HG02610 (cell line): ENCODE data around the gene AAK1.
"Not testable (repeated sequence)": the region's sequence is repeated elsewhere in the genome, so short reads cannot be mapped to it uniquely, and the experiment has no call there.

ENCODE experiments used
- ATAC-seq: cut with Tn5 transposase; IDR thresholded peaks from one replicate; pipeline ENCODE4 v1.9.1; 2021; ENCODE audit warnings: mild to moderate bottlenecking, moderate library complexity; ENCODE audit not compliant: unreplicated experiment

The AAK1 gene

DNA sequence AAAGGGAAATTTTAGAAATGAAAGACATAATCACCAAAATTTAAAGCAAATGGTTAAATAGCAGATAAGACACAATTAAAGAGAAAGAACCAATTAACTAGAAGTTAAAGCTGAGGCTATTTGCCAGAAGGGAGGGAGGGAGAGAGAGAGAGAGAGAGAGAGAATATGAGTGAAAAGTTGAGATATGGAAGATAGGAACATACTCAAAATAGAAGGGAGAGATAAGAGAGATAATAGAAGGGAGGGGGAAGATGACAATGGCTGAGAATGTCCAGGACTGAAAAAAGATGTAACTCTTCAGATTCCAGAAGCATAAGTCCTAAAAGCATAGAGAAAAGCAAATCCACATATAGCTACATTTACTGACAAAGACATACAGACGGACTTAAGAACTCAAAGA, 17.1 kb upstream of the AAK1 start:
- ATAC-seq, result no peak

- ATAC-seq, result no peak
Observed at GRCh38 chr2:69659941-69660483, 16.5 kb upstream of the AAK1 start.

DNA sequence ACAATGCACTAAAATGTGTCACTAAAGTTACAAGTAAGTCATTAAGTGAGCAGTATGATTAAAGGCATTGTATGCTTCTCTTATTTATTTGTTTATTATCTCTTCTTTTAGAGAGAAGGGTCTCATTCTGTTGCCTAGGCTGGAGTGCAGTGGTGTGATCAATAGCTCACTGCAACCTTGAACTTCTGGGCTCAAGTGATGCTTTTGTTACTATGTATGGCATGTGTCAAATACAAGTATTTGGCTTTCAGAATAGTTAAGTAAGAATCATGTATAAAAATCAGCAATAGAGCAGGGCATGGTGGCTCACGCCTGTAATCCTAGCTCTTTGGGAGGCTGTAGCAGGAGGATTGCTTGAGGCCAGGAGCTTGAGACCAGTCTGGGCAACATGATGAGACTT, 15.8 kb upstream of the AAK1 start:
- no peak for ATAC-seq

- no peak for ATAC-seq
Observed at GRCh38 chr2:69652206-69652605, 8.7 kb upstream of the AAK1 start.

DNA sequence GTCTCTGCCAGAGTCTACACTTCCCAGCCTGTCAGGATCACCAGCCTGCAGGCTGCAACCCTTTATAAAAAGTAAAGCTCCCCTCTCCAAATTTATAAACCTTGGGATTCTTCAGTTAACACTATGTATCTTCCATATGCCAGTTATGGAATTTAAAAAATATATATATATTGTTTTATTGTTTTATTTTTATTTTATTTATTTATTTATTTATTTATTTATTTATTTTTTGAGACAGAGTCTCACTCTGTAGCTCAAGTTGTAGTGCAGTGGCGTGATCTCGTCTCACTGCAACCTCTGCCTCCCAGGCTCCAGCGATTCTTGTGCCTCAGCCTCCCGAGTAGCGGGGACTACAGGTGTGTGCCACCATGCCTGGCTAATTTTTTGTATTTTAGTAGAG, 3.7 kb upstream of the AAK1 start:
- ATAC-seq, result not testable (repeated sequence)

GRCh38 chr2:69646714-69647113, 3.2 kb upstream of the AAK1 start:
- no peak for ATAC-seq

DNA sequence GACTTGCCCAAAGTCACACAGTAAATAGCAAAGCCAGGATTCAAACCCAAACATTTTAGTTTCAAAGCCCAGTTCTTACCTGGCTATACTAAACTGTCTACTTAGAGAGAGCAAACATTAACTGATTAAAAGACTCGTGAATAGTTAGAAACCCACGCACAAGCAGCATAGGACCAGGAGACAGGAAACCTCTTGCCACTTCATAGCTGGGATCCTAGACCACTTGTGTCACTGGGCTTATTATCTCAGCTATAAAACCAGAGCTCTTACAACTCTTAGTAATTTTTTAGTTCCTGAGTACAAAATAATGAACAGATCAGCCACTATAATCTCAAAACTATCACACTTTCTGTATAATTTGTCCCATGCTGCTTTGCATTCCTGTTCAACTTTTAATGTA, 2.4 kb upstream of the AAK1 start:
- no peak for ATAC-seq

DNA sequence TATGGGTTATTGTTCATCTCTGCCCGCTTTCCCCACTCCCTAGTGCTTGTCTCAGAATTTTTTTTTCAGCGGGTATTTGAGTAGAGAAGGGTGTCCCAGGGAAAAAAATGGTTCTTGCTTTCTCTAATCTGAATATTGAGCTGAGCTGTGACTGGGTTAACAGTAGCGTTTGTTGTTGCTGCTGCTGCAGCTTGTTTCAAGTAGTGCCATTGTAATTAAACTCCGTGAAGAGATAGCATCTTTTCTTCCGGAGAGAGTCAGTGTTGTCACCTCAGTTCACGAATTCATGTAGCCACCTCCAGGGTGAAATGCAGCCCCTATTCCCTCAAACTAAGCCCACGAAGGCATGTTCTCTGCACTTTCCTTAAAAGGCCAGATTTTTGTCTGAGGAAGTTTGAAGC, 1.5 kb upstream of the AAK1 start:
- no peak for ATAC-seq

DNA sequence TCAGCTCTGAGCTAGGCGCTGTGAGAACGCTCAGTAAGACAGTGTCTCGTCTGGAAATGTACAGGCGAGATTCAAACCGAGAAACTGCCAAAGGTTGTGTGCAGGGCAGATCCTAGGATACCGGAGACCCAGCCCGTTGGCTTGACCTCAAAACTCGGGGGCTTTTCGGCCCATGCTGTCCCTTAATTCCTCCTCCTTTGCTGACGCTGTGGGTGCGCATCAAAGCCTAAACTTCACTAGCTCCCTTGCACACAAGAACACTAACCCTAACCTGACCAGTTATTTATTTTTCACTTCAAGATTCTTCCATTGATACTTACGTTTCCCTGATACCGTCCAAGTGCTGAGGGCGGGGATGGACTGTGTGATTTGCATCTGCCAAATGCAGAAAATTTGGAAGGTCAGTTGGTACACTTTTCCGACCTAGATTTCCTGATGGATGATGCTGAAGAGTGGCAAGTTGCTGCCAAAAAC, 1.0 kb upstream of the AAK1 start:
- no peak for ATAC-seq

GRCh38 chr2:69642709-69643601, 584 bp downstream of the AAK1 start:
- ATAC-seq, result peak; percentile 9

- no peak for ATAC-seq
Observed at GRCh38 chr2:69641887-69642708, 1.4 kb downstream of the AAK1 start.

- ATAC-seq, result no peak
Observed at GRCh38 chr2:69641471-69641870, 2.1 kb downstream of the AAK1 start.

GRCh38 chr2:69639266-69639665, 4.3 kb downstream of the AAK1 start:
- no peak for ATAC-seq

DNA sequence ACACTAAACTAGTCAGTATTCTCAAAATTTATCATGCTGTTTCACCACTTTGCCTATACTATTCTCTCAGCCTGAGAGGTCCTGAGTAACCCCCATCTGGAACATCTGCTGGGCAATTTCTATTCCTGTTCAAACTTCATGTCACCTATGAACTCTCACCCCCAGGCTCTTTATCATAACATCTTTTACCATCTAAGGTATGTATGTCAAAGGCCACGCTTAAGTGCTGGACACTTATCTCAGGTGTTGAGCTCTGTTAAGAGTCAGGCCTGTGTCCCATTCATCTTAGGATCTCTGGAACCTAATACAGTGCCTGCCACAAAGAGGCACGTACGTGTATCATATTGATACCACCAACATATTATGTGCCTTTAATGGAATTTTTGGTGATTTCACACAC, 4.9 kb downstream of the AAK1 start:
- ATAC-seq, result no peak

DNA sequence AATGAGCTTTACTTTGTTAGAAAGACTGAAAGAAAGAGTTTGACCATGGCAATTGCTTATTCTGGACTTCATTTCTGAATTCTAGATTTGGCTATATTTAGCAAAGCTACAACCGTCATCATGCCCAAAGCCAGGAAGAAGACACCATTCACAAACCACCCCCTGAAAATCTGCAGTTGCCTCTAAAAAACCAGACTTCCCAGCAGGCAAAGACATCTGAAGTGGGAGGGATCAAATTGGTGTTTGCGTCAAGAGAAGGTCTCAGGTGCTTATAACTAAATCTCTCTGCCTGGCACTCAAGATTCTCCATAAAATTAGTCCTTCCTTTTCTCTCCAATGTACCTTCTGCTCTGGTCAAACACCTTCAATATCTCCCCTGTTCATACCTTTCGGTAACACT, 5.6 kb downstream of the AAK1 start:
- no peak for ATAC-seq

- ATAC-seq, result no peak
Observed at GRCh38 chr2:69636395-69636794, 7.1 kb downstream of the AAK1 start.

GRCh38 chr2:69635432-69635831, 8.1 kb downstream of the AAK1 start:
- no peak for ATAC-seq

DNA sequence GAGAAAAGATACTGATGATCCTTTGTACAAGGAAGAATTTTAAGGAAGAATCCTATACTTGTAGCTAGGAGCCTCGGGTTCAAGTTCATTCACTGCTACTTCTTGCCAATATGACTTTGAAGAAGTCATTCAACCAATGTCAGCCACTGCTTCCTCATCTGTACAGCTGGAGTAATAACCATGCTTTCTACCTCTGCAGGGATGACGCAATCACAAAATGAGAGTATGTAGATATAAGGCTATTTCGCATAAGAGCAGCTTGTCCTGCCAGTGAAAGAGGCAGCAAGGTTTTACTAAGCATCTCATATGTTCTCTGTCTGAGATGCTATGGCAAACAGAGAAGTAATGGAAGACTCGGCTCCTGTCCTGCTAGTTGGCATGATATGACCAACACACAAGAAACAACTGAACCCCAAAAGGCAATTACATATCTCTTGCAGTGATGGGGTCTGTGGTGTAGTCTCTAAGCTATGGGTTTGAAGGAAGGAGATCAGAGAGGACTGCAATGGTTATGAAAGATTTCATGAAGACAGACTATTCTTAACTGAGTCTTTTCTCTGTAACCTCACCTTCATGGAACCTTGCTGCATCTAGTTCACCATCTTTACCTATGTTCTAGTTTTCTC, 9.2 kb downstream of the AAK1 start:
- ATAC-seq, result no peak

DNA sequence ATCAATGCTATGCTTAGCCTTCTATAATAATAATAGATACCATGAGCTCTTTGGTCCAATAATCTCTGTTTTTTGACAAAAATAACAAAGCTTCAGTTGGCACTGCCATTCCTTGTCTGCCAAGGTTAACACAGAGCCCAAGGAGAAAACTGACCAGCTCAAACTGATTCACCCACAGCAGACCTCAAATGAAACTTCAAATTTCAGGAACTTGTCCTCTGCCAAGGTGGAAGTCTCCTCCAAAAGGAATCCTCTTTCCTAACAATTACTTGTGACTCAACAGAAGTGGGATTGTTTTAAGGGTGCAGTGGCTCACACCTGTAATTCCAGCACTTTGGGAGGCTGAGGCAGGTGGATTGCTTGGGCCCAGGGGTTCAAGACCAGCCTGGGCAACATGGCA, 12.1 kb downstream of the AAK1 start:
- ATAC-seq, result no peak

DNA sequence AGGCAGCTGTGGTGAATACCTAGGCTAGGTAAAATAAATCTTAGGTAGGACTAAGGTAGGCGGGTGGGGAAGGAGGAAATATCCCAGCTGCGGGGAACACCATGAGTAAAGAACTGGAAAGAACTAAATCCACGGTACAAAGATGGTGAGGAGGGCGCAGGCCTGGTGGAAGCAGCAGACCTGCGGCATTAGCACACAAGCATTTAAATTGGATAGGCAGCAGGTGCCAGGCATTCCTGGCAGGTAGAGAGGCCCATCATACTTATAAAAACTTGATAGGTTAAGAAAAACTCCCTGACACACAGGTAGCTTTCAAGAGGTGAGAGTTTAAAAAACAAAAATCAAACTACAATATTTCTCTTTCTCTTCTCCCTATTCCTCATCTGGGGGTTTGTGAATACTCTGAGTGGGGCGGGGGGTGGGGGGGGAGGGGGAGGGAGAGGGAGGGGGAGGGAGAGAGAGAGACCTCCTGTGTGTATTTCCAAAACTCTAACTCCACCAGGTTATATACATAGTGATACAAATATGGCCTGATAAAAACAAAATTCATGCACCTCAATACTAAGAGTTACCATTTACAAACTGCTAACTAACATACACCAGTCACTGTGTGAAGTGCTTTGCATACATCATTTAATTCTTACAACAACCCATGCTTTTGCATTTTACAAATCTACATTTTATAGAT, 13.5 kb downstream of the AAK1 start:
- no peak for ATAC-seq
